B cell (primary cell): ENCODE measurements around the gene KRTDAP. TPM values are rescaled to one million over a fixed set of nuclear protein-coding genes. Genes with fewer than 3 reads are reported as not detected.

ENCODE experiments used
- ATAC-seq: fragments of 200-7000 bp; cut with Tn5 transposase; one replicate; pipeline ENCODE4 v1.10.0; 2021; ENCODE audit warnings: low read depth, mild to moderate bottlenecking, moderate number of reproducible peaks, moderate library complexity
- CTCF ChIA-PET: fragments of 350-600 bp; sonication (Branson Sonifier 250); formaldehyde crosslinking; loops from one replicate; lab custom pipeline; 2021; ENCODE audit warnings: antibody characterized with exemption, inconsistent platforms; lab: Charles Lee
- POLR2A ChIA-PET: fragments of 350-600 bp; sonication (Branson Sonifier 250); formaldehyde crosslinking; loops from one replicate; lab custom pipeline; 2021; ENCODE audit warnings: antibody characterized with exemption; lab: Charles Lee
- DNase-seq: peaks from one replicate; pipeline ENCODE4 v3.0.0; 2013
- H2AFZ ChIP-seq: 2 replicates; pipeline ENCODE4 v1.6.1; 2012; ENCODE audit warnings: mild to moderate bottlenecking, low read depth, low read length; ENCODE audit not compliant: insufficient read depth, poor library complexity, severe bottlenecking
- H3K27ac ChIP-seq, 2 donors: 1 replicate in 1 of 2; 2 replicates in 1 of 2; pipeline ENCODE4 v1.5.1; 2012 to 2013; ENCODE audit warnings: low read length in 2 of 2, mild to moderate bottlenecking in 2 of 2, moderate library complexity in 1 of 2
- H3K27me3 ChIP-seq, 4 experiments: fragments of 200-600 bp in 1 of 4; sonication (generic) in 1 of 4; replicated peaks in 1 of 4; 1 replicate in 2 of 4; 2 replicates in 2 of 4; pipeline versions ENCODE4 v1.6.1 to v1.7.0; 2013 to 2016; ENCODE audit warnings: low read length in 3 of 4, mild to moderate bottlenecking in 2 of 4, mixed read lengths in 1 of 4, moderate library complexity in 1 of 4; ENCODE audit not compliant: insufficient read depth in 4 of 4, control insufficient read depth in 3 of 4; ENCODE audit errors: control extremely low read depth in 1 of 4
- H3K36me3 ChIP-seq, 2 experiments: replicated peaks in 1 of 2; 1 replicate in 1 of 2; 2 replicates in 1 of 2; pipeline versions ENCODE4 v1.6.1 to v1.7.1; 2013; ENCODE audit warnings: low read length in 1 of 2; ENCODE audit not compliant: insufficient read depth in 2 of 2, control insufficient read depth in 1 of 2; ENCODE audit errors: control extremely low read depth in 1 of 2, extremely low read depth in 1 of 2
- H3K4me1 ChIP-seq, 2 donors: fragments of 200-600 bp in 1 of 2; sonication (generic) in 1 of 2; 1 replicate in 1 of 2; 2 replicates in 1 of 2; pipeline versions ENCODE4 v1.5.1 to v1.6.1; 2013 to 2017; ENCODE audit warnings: low read length in 2 of 2; ENCODE audit not compliant: control insufficient read depth in 2 of 2, insufficient read depth in 2 of 2
- H3K4me2 ChIP-seq: replicated peaks from 2 replicates; pipeline ENCODE3; 2012; ENCODE audit warnings: mild to moderate bottlenecking, low read depth, low read length; ENCODE audit not compliant: poor library complexity, severe bottlenecking
- H3K4me3 ChIP-seq, 5 experiments: fragments of 200-600 bp in 1 of 5; sonication (generic) in 1 of 5; 1 replicate in 3 of 5; 2 replicates in 2 of 5; pipeline versions ENCODE4 v1.5.1 to v1.7.0; 2011 to 2016; ENCODE audit warnings: low read length in 4 of 5, mild to moderate bottlenecking in 4 of 5, low read depth in 2 of 5, control low read depth in 1 of 5, moderate library complexity in 1 of 5; ENCODE audit not compliant: insufficient read depth in 1 of 5; ENCODE audit errors: control extremely low read depth in 1 of 5, extremely low read depth in 1 of 5
- H3K79me2 ChIP-seq: fragments of 200-600 bp; sonication (generic); one replicate; pipeline ENCODE4 v1.6.0; 2016; ENCODE audit warnings: low read length; ENCODE audit not compliant: control insufficient read depth, insufficient read depth
- H3K9ac ChIP-seq: fragments of 200-600 bp; sonication (generic); 2 replicates; pipeline ENCODE4 v1.6.1; 2017; ENCODE audit warnings: mild to moderate bottlenecking, low read length, moderate library complexity
- H3K9me3 ChIP-seq, 3 donors: one replicate each; pipeline versions ENCODE4 v1.6.1 to v1.7.1; 2013; ENCODE audit warnings: low read length in 2 of 3; ENCODE audit not compliant: control insufficient read depth in 2 of 3, insufficient read depth in 1 of 3; ENCODE audit errors: control extremely low read depth in 1 of 3
- H4K20me1 ChIP-seq: 2 replicates; pipeline ENCODE4 v1.6.0; 2012; ENCODE audit warnings: mild to moderate bottlenecking, low read length; ENCODE audit not compliant: insufficient read depth, control insufficient read depth, poor library complexity, severe bottlenecking
- H3K27ac Mint-ChIP-seq: one replicate; pipeline ENCODE4 v1.8.0; 2021; ENCODE audit warnings: mixed read lengths
- H3K27me3 Mint-ChIP-seq: one replicate; pipeline ENCODE4 v1.8.0; 2021; ENCODE audit warnings: mixed read lengths
- H3K4me1 Mint-ChIP-seq: one replicate; pipeline ENCODE4 v1.8.0; 2021; ENCODE audit warnings: mixed read lengths
- H3K4me3 Mint-ChIP-seq: one replicate; pipeline ENCODE4 v1.8.0; 2021; ENCODE audit warnings: mixed read lengths
- H3K9me3 Mint-ChIP-seq: one replicate; pipeline ENCODE4 v1.8.0; 2022; ENCODE audit warnings: mixed read lengths; ENCODE audit not compliant: insufficient read depth
- EZH2 ChIP-seq: IDR thresholded peaks from 2 replicates; pipeline ENCODE4 v1.6.1; 2012; ENCODE audit warnings: borderline replicate concordance, low read depth, mild to moderate bottlenecking, moderate library complexity, low read length; ENCODE audit not compliant: insufficient read depth, poor library complexity, severe bottlenecking
- WGBS: methylation state at CpG from one replicate; pipeline ENCODE4 v1.1.5; 2013; ENCODE audit warnings: missing lambda C conversion rate; ENCODE audit not compliant: insufficient coverage; 5-methylcytosine and 5-hydroxymethylcytosine counted together
- intact Hi-C: fragments of 100-400 bp; cut with micrococcal nuclease; formaldehyde crosslinking; loops from one replicate; pipeline ENCODE4 v1.10.0; 2022
- polyA plus RNA-seq: library from polyadenylated mRNA; depleted of rRNA; stranded (reverse); fragments of >200 nt; gene quantifications from 2 replicates; pipeline ENCODE4 v1.2.3, GENCODE V29; 2012
- total RNA-seq, 2 donors: library from RNA; stranded (reverse); fragments of 120-200 nt in 1 of 2; gene quantifications; 1 replicate in 1 of 2; 2 replicates in 1 of 2; pipeline versions ENCODE4 v1.2.3 to v1.2.4, GENCODE V29; 2013 to 2022
- TF ChIP-seq, protein P1 (sequence below): fragments of 200-600 bp; IDR thresholded peaks from one replicate; pipeline ENCODE4 v1.8.0; 2022; ENCODE audit warnings: antibody characterized with exemption, mild to moderate bottlenecking

Gene KRTDAP
- total and polyA plus RNA-seq, 2 donors (not counting 1 experiment from before 2014, with no cell fraction given) = not detected

DNA sequence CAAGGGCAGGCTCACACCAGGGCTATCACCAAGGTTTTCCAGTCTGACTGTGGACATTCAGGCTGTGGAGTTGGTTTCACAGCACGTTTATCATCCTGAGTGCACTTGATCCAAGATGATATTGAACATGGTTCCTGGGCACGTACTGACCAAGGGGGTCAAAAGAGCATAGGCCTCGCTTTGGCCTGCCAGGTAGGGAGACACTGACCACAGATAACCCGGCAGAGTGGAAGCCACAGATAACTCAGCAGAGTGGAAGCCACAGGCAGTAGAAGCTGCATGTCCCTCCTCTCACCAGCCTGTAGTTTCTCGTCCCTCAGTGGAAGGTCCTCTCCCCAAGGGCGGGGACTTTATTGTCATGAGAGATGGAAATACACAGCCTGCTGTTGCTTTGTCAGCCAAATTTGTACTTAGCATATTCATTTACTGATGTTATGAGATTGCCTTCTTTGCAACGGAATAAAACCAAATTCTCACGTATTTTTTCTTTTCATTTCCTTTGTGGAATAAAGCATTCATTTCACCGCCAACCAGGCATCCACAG, 8.8 kb upstream of the KRTDAP start:
- ChIA-PET POLR2A (no interaction called here), CTCF (no interaction called here)
- Histone ChIP-seq H2AFZ (no peak overlapping the region), H3K79me2 (no peaks in the 10 kb centered on the region), H3K27ac (no peak overlapping the region), H3K4me2 (no peak overlapping the region), H3K36me3 (no peaks in the 10 kb centered on the region), H4K20me1 (no peaks in the 10 kb centered on the region), H3K27me3 (peaks cover 0 to 17% (median 2%) of the 10 kb centered on the region in 4 experiments), H3K9ac (no peak overlapping the region), H3K4me3 (no peak overlapping the region), H3K4me1 (peaks cover 6 to 11% of the 10 kb centered on the region in 2 donors), H3K9me3 (no peaks in the 10 kb centered on the region)
- Mint-ChIP-seq H3K27me3 (peaks cover 20% of the 10 kb centered on the region), H3K27ac (no peak overlapping the region), H3K4me3 (no peak overlapping the region), H3K9me3 (no peaks in the 10 kb centered on the region), H3K4me1 (peaks cover 8% of the 10 kb centered on the region)
- TF ChIP-seq, protein P1, sequence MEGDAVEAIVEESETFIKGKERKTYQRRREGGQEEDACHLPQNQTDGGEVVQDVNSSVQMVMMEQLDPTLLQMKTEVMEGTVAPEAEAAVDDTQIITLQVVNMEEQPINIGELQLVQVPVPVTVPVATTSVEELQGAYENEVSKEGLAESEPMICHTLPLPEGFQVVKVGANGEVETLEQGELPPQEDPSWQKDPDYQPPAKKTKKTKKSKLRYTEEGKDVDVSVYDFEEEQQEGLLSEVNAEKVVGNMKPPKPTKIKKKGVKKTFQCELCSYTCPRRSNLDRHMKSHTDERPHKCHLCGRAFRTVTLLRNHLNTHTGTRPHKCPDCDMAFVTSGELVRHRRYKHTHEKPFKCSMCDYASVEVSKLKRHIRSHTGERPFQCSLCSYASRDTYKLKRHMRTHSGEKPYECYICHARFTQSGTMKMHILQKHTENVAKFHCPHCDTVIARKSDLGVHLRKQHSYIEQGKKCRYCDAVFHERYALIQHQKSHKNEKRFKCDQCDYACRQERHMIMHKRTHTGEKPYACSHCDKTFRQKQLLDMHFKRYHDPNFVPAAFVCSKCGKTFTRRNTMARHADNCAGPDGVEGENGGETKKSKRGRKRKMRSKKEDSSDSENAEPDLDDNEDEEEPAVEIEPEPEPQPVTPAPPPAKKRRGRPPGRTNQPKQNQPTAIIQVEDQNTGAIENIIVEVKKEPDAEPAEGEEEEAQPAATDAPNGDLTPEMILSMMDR = no peak
- no peak for TF ChIP-seq EZH2
- DNase-seq (no peak), ATAC-seq (no peak)
- intact Hi-C loops = loop anchor here (10.0 kb wide), 1 partner anchor 354 kb away; the partner anchor contains the start of gene FXYD7
- 75% methylated on average over 4 of the region's 9 CpGs for WGBS

DNA sequence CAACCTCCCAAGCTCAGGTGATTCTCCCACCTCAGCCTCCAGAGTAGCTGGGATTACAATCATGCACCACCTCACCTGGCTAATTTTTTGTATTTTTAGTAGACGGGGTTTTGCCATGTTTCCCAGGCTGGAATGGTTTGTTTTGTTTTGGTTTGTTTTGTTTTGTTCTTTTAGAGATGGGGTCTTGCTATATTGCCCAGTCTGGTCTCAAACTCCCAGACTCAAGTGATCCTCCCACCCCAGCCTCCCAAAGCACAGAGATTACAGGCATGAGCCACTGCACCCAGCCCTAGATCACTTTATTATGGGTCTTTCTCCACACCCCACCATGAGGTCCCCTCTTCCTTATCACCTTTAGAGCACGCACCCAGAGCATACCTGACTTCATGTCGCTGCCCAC, 8.0 kb upstream of the KRTDAP start:
- H3K9me3 Mint-ChIP-seq = no peaks in the 10 kb centered on the region
- DNase-seq (no peak), ATAC-seq (no peak)
- Histone ChIP-seq H3K27ac (no peak overlapping the region), H3K36me3 (no peaks in the 10 kb centered on the region), H3K4me2 (no peak overlapping the region), H3K4me1 (peaks cover 6 to 11% of the 10 kb centered on the region in 2 donors), H4K20me1 (no peaks in the 10 kb centered on the region), H3K4me3 (no peak overlapping the region), H3K9ac (no peak overlapping the region), H3K27me3 (peaks cover 0 to 13% (median 2%) of the 10 kb centered on the region in 4 experiments), H2AFZ (no peak overlapping the region), H3K9me3 (no peaks in the 10 kb centered on the region), H3K79me2 (no peaks in the 10 kb centered on the region)
- ChIA-PET CTCF (interaction anchor here (1.1 to 4.2 kb wide), 4 partner anchors 12 to 256 kb away, joined by 3 to 76 read pairs (median 14); no protein-coding TSS in a partner anchor), POLR2A (no interaction called here)
- TF ChIP-seq, protein P1 = no peak
- TF ChIP-seq EZH2 = no peak
- H3K4me1 Mint-ChIP-seq = peaks cover 8% of the 10 kb centered on the region
- no peak overlapping the region for H3K4me3 Mint-ChIP-seq
- WGBS = 100% methylated on average over 2 of the region's 3 CpGs
- H3K27ac Mint-ChIP-seq = no peak overlapping the region
- peaks cover 18% of the 10 kb centered on the region for H3K27me3 Mint-ChIP-seq
- intact Hi-C loops = loop anchor here (10.0 kb wide), 1 partner anchor 353 kb away; the partner anchor contains the start of gene FXYD7
